ENCODE results near the gene AIFM3.

The AIFM3 gene

DNA sequence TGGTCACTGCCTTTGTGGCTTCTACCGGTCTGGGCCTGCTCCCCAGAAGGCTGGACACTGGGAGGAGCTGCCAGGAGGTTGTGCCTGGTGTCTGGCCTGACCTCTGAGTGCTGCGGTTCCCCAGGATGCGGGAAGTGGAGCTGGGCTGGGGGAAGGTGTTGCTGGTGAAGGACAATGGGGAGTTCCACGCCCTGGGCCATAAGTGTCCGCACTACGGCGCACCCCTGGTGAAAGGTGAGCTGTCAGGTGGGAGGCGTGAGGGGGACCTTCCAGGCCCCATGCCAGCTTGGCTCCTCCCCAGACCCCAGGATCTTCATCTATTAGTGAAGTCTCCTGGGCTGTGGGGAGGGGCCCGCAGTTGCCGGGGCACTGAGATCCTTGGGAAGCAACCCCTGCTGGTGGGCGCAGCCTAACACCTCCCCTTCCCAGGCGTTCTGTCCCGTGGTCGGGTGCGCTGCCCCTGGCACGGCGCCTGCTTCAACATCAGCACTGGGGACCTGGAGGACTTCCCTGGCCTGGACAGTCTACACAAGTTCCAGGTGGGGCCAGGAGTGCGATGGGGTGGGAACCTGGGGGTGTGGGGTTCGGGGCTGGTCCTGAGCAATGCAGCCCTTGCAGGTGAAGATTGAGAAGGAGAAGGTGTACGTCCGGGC lies 6.7 kb downstream of the AIFM3 start:
- no peak for DNase-seq

DNA sequence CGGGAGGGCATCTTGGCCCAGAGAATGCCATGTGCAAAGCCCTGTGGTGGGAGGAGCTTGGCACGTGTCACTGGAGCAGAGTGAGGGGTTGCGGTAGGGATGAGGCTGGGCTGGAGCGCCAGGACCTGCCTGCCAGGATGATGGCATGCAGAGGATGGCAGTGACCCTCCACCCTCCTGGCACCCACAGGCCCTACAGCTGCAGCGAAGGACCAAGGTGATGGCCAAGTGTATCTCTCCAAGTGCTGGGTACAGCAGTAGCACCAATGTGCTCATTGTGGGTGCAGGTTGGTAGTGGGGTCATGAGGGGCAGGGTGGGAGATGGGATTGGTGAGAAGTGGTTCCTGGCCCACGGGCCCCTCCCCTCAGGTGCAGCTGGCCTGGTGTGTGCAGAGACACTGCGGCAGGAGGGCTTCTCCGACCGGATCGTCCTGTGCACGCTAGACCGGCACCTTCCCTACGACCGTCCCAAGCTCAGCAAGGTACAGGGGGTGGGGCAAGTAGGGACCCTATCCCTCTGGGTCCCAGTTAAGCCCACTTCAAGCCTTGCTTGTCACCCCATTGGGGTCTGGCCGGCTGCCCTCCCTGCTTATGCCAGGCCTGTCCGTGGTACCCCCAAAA lies 7.4 kb downstream of the AIFM3 start:
- DNase-seq, result no peak

DNA sequence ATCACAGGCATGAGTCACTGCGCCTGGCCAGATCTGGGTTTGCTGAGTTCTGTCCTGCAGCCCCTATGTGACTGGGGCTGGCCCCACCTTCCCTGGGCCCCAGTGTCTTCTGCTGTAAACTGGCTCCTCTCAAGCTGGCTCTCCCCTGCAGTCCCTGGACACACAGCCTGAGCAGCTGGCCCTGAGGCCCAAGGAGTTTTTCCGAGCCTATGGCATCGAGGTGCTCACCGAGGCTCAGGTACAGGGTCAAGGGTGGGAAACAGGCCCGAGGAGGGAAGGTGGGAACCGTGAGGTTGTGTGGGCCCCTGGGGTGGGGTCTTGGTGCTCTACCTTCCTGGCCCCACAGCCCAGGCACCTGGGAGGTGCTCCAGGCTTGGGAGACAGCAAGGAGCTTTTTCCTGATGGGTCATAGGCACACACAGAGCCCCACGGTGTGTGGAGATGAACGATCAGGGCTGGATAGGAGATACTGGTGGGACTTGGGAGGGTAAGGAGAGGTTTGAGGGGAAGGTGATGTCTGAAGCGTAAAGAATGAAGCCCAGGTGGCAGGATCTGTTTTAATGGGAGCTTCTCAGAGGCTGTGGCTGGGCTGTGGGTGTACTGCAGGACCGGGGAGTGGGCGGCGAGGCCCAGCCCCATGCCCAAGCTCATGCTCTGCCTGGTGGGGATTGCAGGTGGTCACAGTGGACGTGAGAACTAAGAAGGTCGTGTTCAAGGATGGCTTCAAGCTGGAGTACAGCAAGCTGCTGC lies 8.7 kb downstream of the AIFM3 start:
- no peak for DNase-seq

DNA sequence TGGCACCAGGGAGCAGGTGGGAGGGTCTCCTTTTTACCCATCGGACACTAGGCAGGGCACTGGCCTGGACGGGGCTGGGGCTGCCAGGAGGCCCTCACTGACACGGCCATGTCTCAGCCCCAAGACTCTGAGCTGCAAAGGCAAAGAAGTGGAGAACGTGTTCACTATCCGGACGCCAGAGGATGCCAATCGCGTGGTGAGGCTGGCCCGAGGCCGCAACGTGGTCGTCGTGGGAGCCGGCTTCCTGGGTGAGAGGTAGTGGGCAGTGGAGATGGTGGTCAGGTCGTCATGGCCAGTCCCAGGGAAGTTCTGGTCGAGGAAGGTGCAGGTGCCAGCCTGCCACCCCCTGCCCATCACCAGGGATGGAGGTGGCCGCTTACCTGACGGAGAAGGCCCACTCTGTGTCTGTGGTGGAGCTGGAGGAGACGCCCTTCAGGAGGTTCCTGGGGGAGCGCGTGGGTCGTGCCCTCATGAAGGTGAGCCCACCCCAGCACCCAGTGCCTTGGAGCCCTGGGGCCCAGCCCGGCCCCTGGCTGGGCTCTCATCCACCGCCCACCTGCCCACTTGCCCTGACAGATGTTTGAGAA lies 9.3 kb downstream of the AIFM3 start:
- no peak for DNase-seq

DNA sequence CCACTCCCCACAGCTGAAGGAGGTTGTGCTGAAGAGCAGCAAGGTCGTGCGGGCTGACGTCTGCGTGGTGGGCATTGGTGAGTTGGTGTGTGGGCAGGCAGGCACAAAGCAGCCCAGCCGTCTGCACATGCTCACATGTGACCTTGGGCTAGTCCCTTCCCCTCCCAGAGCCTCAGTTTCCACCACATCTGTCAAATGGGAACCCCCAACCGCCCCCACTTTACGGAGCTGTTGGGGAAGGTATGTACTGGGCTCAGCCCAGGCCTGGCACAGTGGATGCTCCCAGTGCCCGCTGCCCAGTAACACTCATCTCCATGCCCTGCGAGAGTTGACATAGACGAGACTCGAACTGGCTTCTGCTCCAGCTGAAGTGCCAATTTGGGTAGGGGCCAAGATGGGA lies 10.0 kb downstream of the AIFM3 start:
- DNase-seq, result no peak

DNA sequence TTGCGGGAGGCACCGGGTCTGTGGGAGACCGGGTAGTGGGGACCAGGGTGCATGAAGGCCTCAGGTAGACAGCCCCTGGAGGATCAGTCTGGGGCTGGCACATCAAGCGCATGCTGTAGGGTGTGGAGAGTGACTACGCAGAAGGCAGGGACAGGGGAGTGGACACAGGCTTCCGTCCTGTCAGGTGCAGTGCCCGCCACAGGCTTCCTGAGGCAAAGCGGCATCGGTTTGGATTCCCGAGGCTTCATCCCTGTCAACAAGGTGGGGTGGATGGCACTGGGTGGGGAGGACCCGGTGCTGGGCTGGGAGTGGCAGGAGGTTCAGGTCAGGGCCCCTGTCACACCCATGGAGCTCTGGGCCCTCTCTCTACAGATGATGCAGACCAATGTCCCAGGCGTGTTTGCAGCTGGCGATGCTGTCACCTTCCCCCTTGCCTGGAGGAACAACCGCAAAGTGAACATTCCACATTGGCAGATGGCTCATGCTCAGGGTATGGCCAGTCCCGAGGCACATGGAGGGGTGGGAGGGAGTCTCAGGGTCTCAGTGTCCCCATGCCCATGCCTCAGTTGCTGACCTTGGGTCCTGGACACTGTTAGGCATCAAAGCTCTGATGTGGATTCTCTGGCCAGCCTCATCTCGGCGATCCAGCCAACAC lies 10.6 kb downstream of the AIFM3 start:
- DNase-seq, result no peak

DNA sequence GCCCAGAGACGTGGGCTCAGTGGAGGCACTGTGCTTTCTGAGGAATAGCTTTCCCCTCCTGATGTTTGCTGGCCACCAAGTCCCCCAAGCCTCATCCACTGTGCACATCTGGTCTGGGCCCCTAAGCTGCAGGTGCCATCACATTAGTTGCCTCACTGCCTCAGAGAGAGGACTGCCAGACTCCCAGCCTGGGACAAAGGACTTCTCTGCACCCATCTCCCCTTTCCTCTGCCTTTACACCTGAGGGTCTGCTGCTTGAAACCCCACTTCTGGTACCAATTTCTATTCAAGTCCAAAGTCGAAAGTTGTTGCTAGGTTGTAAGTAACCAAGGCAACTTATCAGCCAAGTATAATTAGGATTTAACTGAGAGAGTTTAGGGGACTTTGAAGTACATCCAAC lies 11.4 kb downstream of the AIFM3 start:
- DNase-seq, result no peak

DNA sequence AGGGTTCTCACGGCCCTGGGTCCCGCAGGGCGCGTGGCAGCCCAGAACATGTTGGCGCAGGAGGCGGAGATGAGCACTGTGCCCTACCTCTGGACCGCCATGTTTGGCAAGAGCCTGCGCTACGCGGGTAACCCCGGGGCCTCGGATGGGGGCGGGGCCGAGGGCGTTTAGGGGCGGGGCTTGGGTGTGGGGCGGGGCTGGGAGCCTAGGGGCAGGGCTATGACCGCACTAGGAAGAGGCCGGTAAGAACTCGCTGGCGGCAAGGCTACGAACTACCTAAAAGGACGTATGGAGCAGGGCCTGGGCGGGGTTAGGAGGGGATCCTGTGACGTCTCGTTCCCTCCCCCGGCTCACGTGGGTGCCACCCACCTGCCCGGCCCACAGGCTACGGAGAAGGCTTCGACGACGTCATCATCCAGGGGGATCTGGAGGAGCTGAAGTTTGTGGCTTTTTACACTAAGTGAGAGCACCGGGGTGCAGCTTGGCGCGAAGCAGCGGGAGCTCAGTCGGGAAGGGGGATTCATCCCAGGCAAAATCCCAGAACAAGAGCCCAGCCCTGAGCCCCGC lies 12.3 kb downstream of the AIFM3 start:
- peak in 30 of 58 donors; percentile 20 to 67 (median 42) for DNase-seq

DNA sequence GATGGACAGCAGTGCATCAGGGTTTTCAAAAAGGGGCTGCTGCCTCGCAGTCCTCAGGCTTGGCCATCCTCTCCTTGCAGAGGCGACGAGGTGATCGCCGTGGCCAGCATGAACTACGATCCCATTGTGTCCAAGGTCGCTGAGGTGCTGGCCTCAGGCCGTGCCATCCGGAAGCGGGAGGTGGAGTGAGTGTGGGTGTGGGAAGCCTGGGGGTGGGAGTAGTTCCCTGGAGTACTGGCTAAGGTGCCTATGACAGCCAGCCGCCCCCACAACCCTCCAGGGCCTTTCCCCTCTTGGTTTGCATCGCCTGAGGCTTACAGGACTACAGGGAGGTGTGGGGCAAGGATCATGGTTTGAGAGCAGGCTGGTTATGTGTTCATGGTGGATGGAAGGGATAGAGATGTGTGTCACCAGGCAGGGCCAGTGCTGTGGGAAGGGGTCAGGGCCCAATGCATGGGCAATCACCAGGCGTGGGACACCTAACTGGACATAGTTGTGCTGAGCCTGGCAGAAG lies 12.9 kb downstream of the AIFM3 start:
- DNase-seq, result no peak

DNA sequence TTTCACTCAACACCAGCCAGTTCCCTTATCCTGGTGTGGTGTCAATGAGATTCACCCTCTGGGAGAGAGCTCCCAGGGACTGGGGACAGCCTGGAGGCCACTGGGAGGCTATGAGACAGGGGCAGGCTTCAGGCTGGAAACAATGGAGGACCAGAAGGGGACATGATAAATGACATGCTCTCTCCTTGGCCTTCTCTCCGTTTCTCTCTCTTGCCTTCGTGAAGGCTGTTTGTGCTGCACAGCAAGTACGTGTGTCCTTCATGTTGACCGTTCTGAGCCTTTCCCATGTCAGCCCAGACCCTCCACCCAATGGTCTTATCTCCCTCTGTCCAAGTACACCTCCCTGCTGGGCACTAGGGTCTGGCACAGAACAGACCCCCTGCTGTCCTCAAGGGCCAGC lies 13.5 kb downstream of the AIFM3 start:
- no peak for DNase-seq

DNA sequence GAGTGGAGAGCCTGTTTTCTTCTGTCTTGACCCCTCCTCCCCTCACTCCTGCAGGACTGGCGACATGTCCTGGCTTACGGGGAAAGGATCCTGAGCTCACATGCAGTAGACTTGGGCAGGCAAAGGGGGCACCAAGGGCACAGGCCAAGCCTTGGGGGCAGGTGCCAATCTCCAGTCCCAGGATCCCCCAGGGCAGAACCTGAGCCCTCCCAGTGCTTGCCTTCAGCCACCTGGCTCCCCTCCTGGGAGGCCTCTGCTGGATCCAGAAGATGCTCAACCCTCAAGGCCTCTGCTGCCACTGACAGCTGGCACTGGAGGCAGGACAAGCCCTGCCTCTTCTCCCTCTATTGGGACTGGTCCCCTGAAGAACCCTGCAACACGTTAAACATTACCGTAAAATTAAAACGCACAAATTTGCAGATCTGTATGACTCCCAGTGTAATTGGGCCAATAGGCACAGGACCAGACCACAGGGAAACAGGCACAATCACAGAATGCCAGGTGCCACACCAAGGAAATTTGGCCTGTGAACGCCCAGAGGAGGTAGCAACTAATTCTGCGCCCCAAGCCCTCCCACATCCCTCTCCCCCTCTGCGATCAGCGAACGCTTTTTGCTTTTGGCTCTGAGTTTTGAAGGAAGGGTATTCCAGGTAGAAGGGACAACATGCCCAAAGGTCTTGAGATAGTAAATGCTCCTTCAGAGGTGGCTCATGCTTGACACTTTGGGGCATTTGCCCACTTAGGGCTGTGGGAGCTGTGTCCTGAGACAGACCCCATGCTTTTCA lies 14.1 kb downstream of the AIFM3 start:
- no peak for DNase-seq

DNA sequence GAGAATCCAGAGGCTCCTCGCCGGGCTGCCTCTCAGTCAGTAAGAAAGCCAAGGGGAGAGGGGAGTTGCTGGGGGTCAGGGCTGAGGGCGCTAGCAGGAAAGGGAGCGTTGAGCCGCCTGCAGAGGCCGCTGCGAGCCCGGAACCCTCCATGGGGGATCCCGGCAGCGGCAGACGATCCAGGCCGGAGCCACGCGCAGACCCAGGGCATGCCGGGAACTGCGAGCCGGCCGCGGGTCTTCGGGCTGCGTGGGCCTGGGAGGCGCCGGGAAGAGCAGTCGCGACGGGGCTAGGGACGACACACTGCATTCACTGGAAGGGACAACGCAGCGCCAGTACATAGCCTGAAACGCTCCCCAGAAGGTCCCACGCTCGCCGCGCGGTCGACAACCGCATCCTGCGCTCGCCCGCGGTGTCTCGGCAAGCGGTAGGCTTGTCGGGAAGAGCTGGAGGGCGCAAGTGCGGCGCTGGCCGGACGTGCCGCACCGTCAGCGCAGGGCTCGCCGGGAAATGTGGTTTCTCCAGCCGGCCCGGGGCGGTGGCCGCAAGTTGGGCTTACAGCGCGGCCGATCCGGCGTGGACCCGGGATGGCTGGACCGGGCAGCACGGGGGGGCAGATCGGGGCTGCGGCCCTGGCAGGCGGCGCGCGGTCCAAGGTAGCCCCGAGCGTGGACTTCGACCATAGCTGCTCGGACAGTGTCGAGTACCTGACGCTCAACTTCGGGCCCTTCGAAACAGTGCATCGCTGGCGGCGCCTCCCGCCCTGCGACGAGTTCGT lies 14.9 kb downstream of the AIFM3 start, which contains the start of gene LZTR1:
LZTR1 (plus strand) TSS at position 511 of the 776 bp plus-strand sequence; CDS start at position 586, 75 bp downstream.
- DNase-seq, result peak; percentile 53 to 96 (median 86)

DNA sequence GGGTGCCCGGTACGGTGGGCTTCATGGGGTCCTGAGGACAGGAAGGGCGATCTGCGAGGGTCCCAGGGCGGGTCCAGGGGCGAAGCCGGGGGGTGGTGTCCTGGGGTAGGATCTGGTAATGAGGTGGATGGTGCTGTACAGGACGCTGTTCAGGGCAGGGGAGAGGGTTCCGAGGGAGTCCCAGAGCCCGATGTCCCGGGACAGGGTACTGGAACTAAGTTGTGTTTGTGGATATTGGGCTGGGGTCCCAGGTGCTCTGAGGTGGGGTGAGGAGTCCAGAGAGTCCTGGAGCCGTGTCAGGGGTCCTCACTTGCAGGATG lies 15.5 kb downstream of the AIFM3 start:
- no peak for DNase-seq

DNA sequence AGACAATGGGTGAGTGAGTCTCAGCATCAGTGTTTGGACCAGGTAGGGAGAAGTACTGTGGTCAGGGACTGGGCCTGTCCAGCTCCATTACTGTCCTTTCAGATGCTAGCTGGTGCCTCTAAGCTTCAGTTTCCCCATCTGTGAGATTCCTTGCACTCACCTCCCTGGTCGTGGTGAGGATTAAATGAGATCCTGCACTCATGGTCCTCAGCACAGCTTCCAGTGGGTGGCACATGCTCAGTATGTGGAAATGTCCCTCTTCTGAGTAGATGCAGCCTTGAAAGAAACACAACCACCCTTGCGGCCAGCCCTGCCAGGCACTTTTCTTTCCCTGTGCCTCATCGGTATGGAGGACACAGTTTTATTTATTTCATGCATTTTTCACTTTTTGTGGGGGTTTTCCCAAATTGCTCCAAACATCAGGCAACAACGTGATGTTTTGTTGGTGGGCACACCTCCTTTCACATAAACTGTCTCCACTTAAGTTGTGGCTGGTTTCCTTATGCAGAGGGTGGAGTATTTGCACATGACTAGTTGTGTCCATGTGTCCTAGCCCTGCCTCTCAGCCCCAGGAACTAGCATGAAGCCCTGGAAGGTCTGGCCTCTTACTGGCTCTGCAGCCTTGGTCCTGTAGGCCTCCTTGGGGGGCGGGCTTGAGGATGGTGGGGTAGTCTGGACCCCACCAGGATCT lies 16.2 kb downstream of the AIFM3 start:
- no peak for DNase-seq

DNA sequence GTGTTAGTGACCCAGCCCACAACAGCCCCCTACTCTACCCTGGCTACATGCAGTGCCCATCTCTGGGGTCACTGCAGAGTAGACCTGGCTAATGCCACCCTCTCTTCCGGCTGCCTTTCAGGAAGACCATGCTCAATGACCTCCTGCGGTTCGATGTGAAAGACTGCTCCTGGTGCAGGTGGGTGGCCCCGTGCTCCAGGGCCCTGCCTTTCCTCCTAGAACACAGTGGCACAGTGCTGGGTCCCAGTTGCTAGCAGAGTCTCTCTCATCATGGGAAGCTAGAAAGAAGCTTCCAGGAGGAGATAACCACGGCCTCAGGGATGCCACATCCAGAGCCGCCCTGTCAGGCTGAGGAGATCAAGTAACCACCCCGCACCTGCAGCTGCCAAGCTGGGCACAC lies 18.7 kb downstream of the AIFM3 start:
- DNase-seq, result no peak

DNA sequence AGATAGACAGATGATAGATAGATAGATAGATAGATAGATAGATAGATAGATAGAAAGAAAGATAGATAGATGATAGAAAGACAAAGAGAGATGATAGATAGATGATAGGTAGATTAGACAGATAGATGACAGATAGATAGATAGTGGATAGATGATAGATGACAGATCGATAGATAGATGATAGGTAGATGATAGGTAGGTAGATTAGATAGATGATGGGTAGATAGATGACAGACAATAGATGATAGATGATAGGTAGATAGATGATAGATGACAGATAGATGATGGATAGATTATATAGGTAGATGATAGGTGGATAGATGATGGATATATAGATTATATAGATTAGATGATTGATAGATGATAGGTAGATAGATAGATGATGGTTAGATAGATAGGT lies 19.3 kb downstream of the AIFM3 start:
- no peak for DNase-seq

DNA sequence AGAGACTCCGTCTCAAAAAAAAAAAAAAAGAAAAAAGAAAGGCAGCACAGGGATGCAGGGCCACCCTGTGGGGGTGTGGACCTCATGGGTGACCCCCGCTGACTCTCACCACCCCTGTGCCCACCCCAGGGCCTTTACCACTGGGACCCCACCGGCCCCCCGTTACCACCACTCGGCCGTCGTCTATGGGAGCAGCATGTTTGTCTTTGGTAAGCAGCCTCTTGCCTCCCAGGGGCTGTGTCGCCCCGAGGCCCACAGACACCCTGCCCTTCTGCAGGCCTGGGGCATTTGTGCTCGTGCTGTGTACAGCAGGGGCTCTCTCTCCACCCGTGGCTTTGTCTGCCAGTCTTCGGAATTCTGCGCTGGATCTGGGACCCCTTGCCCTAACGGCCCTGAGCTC lies 20.3 kb downstream of the AIFM3 start:
- no peak for DNase-seq

DNA sequence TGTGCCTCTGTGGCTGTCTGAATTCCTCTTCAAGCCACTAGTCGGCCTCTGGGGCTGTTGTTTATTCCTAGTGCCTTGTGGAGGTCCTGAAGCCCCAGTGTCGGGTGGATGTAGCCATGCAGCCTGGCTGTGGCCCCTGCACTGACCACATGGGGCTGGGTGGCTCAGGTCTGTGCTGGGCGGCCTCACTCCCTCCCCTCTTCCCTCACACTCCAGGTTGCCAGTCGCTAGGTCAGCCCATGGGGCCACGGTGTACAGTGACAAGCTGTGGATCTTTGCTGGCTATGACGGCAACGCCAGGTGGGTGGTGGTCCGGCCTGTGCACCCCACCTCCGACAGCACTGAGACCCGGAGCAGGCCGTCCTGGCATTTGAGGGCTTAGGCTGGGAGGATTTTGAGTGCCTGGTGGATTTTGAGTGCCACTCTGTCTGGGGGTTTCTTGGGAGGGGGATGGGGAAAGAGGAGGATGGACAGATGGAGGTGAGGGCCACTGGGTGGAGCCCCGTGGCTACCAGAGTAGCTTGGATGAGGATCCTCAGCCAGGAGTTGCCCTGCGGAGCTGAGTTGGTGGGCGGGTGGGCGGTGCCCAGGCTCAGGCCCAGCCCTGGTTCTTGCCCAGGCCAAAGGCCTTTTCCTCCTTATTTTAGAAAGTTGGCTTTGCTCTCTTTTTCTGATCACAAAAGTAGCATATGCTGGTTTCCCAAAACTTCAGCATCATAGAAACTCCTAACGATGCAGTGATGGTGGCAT lies 21.7 kb downstream of the AIFM3 start:
- no peak for DNase-seq

All from anterior cingulate cortex (tissue), 58 donors.